Adipocyte (in vitro differentiated cells): ENCODE results near the gene IFIT1.
"Not testable (repeated sequence)": the region's sequence is repeated elsewhere in the genome, so short reads cannot be mapped to it uniquely, and the experiment has no call there.

Source experiments
- DNase-seq: peaks from one replicate; pipeline ENCODE4 v3.0.0-alpha.2; 2015; ENCODE audit warnings: low read depth
- H3K27me3 ChIP-seq: replicated peaks from 2 replicates; pipeline ENCODE4 v1.7.0; 2013; ENCODE audit warnings: mild to moderate bottlenecking, low read length, moderate library complexity; ENCODE audit not compliant: control insufficient read depth, insufficient read depth
- H3K36me3 ChIP-seq: 2 replicates; pipeline ENCODE4 v1.7.0; 2013; ENCODE audit warnings: low read length, mild to moderate bottlenecking, moderate library complexity; ENCODE audit not compliant: control insufficient read depth, insufficient read depth, severe bottlenecking
- H3K4me1 ChIP-seq: 2 replicates; pipeline ENCODE4 v1.7.0; 2013; ENCODE audit warnings: mild to moderate bottlenecking, low read length, moderate library complexity; ENCODE audit not compliant: control insufficient read depth, insufficient read depth
- H3K4me3 ChIP-seq: 2 replicates; pipeline ENCODE4 v1.7.0; 2013; ENCODE audit warnings: mild to moderate bottlenecking, low read length, moderate library complexity
- H3K9ac ChIP-seq: 2 replicates; pipeline ENCODE4 v1.7.0; 2013; ENCODE audit warnings: mild to moderate bottlenecking, low read length, moderate library complexity
- H3K9me3 ChIP-seq: 2 replicates; pipeline ENCODE4 v1.7.0; 2013; ENCODE audit warnings: mild to moderate bottlenecking, low read length, moderate library complexity; ENCODE audit not compliant: control insufficient read depth

IFIT1 gene

DNA sequence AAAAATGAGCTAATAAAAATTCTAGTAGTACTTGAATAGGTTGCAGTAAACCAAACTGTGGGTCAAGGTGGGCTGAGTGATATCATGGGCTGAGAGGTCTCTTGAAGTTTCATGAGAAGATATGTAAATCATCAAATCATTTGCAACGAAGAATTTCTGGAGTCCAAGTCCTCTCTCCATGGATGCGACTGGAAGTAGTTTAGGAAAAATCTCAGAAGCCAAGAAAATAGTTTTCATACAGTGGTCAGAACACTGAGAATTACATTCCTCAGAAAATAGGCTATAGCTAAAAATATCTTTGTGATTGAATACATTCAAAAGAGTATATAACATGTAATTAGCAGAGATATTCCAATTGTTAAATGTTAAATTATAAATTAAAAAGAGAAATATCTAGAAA lies 3.6 kb upstream of the IFIT1 start:
- Histone ChIP-seq H3K27me3 (no peaks in the 10 kb centered on the region), H3K36me3 (no peaks in the 10 kb centered on the region), H3K9me3 (no peaks in the 10 kb centered on the region), H3K9ac (no peak overlapping the region), H3K4me1 (peaks cover 14% of the 10 kb centered on the region), H3K4me3 (no peak overlapping the region)
- no peak for DNase-seq

- DNase-seq = peak; percentile 40
- Histone ChIP-seq H3K9ac (no peak overlapping the region), H3K9me3 (no peaks in the 10 kb centered on the region), H3K27me3 (no peaks in the 10 kb centered on the region), H3K4me3 (no peak overlapping the region), H3K4me1 (peaks cover 17% of the 10 kb centered on the region), H3K36me3 (no peaks in the 10 kb centered on the region)
Observed at GRCh38 chr10:89389254-89389653, 3.2 kb upstream of the IFIT1 start.

- no peaks in the 10 kb centered on the region for H3K9me3 ChIP-seq
- H3K4me3 ChIP-seq = no peak overlapping the region
- no peaks in the 10 kb centered on the region for H3K27me3 ChIP-seq
- H3K9ac ChIP-seq = no peak overlapping the region
- no peaks in the 10 kb centered on the region for H3K36me3 ChIP-seq
- DNase-seq = no peak
- H3K4me1 ChIP-seq = peaks cover 17% of the 10 kb centered on the region
Observed at GRCh38 chr10:89390476-89391225, 1.8 kb upstream of the IFIT1 start.

DNA sequence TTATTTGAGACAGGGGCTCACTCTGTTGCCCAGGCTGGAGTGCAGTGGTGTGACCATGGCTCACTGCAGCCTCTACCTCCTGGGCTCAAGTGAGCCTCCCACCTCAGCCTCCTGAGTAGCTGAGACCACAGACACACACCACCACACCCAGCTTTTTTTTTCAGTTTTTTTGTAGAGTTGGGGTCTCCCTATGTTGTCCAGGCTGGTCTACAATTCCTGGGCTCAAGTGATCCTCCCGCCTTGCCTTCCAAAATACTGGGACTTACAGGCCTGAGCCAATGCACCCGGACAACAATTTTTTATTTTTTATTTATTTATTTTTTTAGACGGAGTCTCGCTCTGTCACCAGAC lies 1.2 kb upstream of the IFIT1 start:
- H3K36me3 ChIP-seq, H3K9me3 ChIP-seq, DNase-seq, H3K9ac ChIP-seq, H3K4me3 ChIP-seq, H3K27me3 ChIP-seq: not testable (repeated sequence)
- peaks cover 17% of the 10 kb centered on the region for H3K4me1 ChIP-seq

- H3K9ac ChIP-seq = peak overlapping the region; percentile 87
- H3K27me3 ChIP-seq = no peaks in the 10 kb centered on the region
- peaks cover 17% of the 10 kb centered on the region for H3K4me1 ChIP-seq
- H3K4me3 ChIP-seq = peak overlapping the region; percentile 92
- no peaks in the 10 kb centered on the region for H3K9me3 ChIP-seq
- DNase-seq = peak; percentile 91
- no peaks in the 10 kb centered on the region for H3K36me3 ChIP-seq
Observed at GRCh38 chr10:89392974-89393373, 551 bp downstream of the IFIT1 start.

DNA sequence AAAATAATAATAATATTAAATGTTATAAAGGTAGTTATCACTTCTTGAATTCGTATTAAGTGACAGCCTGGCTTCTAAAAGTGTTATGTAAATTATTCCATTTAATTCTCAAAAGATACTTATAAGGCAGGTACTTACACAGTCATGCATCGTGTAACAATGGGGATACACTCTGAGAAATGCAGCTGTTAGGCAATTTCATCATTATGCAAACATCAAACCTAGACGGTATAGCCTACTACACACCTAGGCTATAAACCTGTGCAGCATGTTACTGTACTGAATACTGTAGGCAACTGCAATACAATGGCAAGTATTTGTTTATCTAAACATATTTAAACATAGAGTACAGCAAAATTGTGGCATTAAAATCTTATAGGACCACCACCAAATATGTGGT lies 1.5 kb downstream of the IFIT1 start:
- DNase-seq = no peak
- Histone ChIP-seq H3K4me1 (peaks cover 17% of the 10 kb centered on the region), H3K4me3 (peak overlapping the region; percentile 92), H3K9ac (no peak overlapping the region), H3K9me3 (no peaks in the 10 kb centered on the region), H3K36me3 (no peaks in the 10 kb centered on the region), H3K27me3 (no peaks in the 10 kb centered on the region)

DNA sequence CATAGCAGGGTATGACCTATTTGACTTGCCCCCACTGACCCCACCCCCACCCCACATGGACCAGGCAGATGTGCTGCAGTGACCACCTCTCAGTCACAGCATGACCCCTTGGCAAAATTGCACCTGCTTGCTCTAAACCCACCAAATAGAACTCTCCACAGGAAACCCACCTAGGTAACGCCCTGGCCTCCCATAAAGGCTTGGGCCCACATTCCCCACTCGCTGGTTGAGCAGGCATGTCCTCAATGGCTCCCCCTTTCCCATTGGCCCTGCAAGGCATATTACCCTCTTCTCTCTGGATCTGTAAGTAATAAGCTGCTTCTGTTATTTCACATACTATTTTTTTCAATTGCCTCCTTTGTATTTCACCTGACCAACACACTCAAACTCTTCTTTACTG lies 2.7 kb downstream of the IFIT1 start:
- Histone ChIP-seq H3K27me3 (no peaks in the 10 kb centered on the region), H3K4me3 (no peak overlapping the region), H3K4me1 (peaks cover 17% of the 10 kb centered on the region), H3K9ac (no peak overlapping the region), H3K36me3 (no peaks in the 10 kb centered on the region), H3K9me3 (no peaks in the 10 kb centered on the region)
- DNase-seq = no peak

DNA sequence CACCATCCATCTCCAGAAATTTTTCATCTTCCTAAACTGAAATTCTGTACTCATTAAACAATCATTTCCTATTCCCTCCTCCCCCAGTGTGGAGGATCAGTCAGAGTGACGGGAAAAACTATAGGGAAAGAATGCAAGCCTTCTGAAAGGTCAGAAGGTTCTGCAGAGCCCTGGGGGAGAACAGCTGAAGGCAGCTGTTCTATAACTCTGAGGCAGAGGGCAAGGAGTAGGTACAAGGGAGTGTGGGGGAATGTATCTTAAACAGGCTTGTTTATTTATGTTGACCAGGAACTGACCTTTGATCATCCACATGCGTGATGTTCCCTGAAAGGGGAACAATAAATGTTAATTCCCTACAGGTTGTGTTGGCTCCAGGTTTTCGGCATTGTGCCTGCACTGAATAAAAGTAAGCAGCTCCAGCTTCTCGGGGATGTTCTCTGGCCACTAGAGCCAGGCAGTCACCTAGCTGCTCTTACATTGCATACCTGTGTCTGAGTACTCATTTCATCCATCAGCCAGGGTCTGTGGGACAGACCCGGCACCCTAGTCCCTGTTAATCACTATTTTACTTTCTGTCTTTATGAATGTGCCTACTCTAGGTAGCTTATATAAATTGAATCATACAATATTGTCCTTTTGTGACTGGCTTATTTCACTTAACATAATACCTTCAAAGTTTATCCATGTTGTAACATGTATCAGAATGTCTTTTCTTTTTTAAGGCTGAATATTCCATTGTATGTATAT lies 5.8 kb downstream of the IFIT1 start:
- H3K36me3 ChIP-seq = peaks cover 11% of the 10 kb centered on the region

GRCh38 chr10:89399956-89400355 lies 7.5 kb downstream of the IFIT1 start:
- H3K9me3 ChIP-seq = no peaks in the 10 kb centered on the region
- no peak overlapping the region for H3K4me3 ChIP-seq
- no peaks in the 10 kb centered on the region for H3K4me1 ChIP-seq
- no peak overlapping the region for H3K9ac ChIP-seq
- no peaks in the 10 kb centered on the region for H3K27me3 ChIP-seq
- H3K36me3 ChIP-seq = peaks cover 11% of the 10 kb centered on the region
- DNase-seq = no peak

More for the DNA sequence above, 5.8 kb downstream of the IFIT1 start:
- peak; percentile 28 for DNase-seq
- Histone ChIP-seq H3K9ac (no peak overlapping the region), H3K4me3 (no peak overlapping the region), H3K4me1 (peaks cover 5% of the 10 kb centered on the region), H3K9me3 (no peaks in the 10 kb centered on the region), H3K27me3 (no peaks in the 10 kb centered on the region)

- Histone ChIP-seq H3K9me3 (no peaks in the 10 kb centered on the region), H3K4me3 (no peak overlapping the region), H3K27me3 (no peaks in the 10 kb centered on the region), H3K36me3 (peaks cover 11% of the 10 kb centered on the region), H3K9ac (no peak overlapping the region), H3K4me1 (no peaks in the 10 kb centered on the region)
- no peak for DNase-seq
Observed at GRCh38 chr10:89403043-89403442, 10.6 kb downstream of the IFIT1 start.

GRCh38 chr10:89404104-89405047 lies 12.0 kb downstream of the IFIT1 start:
- no peak overlapping the region for H3K4me3 ChIP-seq
- no peaks in the 10 kb centered on the region for H3K27me3 ChIP-seq
- peaks cover 11% of the 10 kb centered on the region for H3K36me3 ChIP-seq
- H3K4me1 ChIP-seq = no peaks in the 10 kb centered on the region
- no peak overlapping the region for H3K9ac ChIP-seq
- H3K9me3 ChIP-seq = no peaks in the 10 kb centered on the region
- no peak for DNase-seq
